ENCODE data around the gene HLA-B.

The HLA-B gene

GRCh38 chr6:31304683-31305082 lies 52.3 kb downstream of the HLA-B start:
- no peaks in the 10 kb centered on the region for H3K4me1 ChIP-seq (ENCODE audit: control insufficient read depth, insufficient read depth, low read length)
- H3K9me3 ChIP-seq (ENCODE audit: control insufficient read depth in 2 of 2, low read length in 2 of 2): no peaks in the 10 kb centered on the region
- H3K4me3 ChIP-seq (ENCODE audit: low read length in 2 of 2): no peak overlapping the region
- peaks cover 21 to 22% of the 10 kb centered on the region in 2 donors for H3K27me3 ChIP-seq (ENCODE audit: control insufficient read depth in 1 of 2, insufficient read depth in 2 of 2, low read length in 2 of 2)
- H3K36me3 ChIP-seq (ENCODE audit: control insufficient read depth in 2 of 2, insufficient read depth in 2 of 2, low read length in 2 of 2): no peaks in the 10 kb centered on the region
- H3K9ac ChIP-seq (ENCODE audit: low read length in 2 of 2): no peak overlapping the region
- H3K27ac ChIP-seq (ENCODE audit: low read length): no peak overlapping the region

Measured in stomach smooth muscle (tissue), 2 donors.